Measurements from ENCODE around the gene ZNF407. TPM values are rescaled to one million over a fixed set of nuclear protein-coding genes. Genes with fewer than 3 reads are reported as not detected.

Gene ZNF407
- polyA plus RNA-seq, 3 donors from 2014 or later, result 1.5 to 4.7 (median 1.5) TPM

GRCh38 chr18:75003764-75004690 is 406.4 kb downstream of the ZNF407 start:
- H3K27ac Mint-ChIP-seq, result no peak overlapping the region
- peaks cover 0 to 14% (median 7%) of the 10 kb centered on the region in 3 donors for H3K36me3 Mint-ChIP-seq
- peaks cover 2 to 7% of the 10 kb centered on the region in 2 donors for H3K4me1 Mint-ChIP-seq
- H3K4me3 Mint-ChIP-seq, result no peak overlapping the region
- H3K27me3 Mint-ChIP-seq (ENCODE audit: low read depth in 3 of 3), result peaks cover 0 to 3% (median 2%) of the 10 kb centered on the region in 3 donors
- no peak for DNase-seq
- H3K9me3 Mint-ChIP-seq, result no peaks in the 10 kb centered on the region

GRCh38 chr18:75005626-75006025 is 408.0 kb downstream of the ZNF407 start:
- peaks cover 2 to 7% of the 10 kb centered on the region in 2 donors for H3K4me1 Mint-ChIP-seq

GRCh38 chr18:75008186-75008585 is 410.5 kb downstream of the ZNF407 start:
- DNase-seq, result no peak
- Mint-ChIP-seq H3K27ac (no peak overlapping the region), H3K9me3 (no peaks in the 10 kb centered on the region), H3K27me3 (ENCODE audit: low read depth in 3 of 3) (peaks cover 0 to 3% (median 2%) of the 10 kb centered on the region in 3 donors), H3K4me1 (peaks cover 0 to 3% of the 10 kb centered on the region in 2 donors), H3K36me3 (peaks cover 0 to 19% (median 8%) of the 10 kb centered on the region in 3 donors), H3K4me3 (no peak overlapping the region)

More at GRCh38 chr18:75005626-75006025, 408.0 kb downstream of the ZNF407 start:
- Mint-ChIP-seq H3K36me3 (peaks cover 0 to 15% (median 10%) of the 10 kb centered on the region in 3 donors), H3K27ac (no peak overlapping the region), H3K27me3 (ENCODE audit: low read depth in 3 of 3) (peaks cover 0 to 3% (median 2%) of the 10 kb centered on the region in 3 donors), H3K4me3 (no peak overlapping the region), H3K9me3 (no peaks in the 10 kb centered on the region)
- DNase-seq, result no peak

GRCh38 chr18:75009296-75009695 is 411.6 kb downstream of the ZNF407 start:
- Mint-ChIP-seq H3K27ac (no peak overlapping the region), H3K4me1 (peaks cover 2 to 4% of the 10 kb centered on the region in 2 donors), H3K27me3 (ENCODE audit: low read depth in 3 of 3) (peaks cover 0 to 4% (median 2%) of the 10 kb centered on the region in 3 donors), H3K9me3 (no peaks in the 10 kb centered on the region), H3K4me3 (no peak overlapping the region), H3K36me3 (peaks cover 0 to 15% (median 3%) of the 10 kb centered on the region in 3 donors)
- no peak for DNase-seq

- peaks cover 8 to 10% of the 10 kb centered on the region in 2 donors for H3K4me1 Mint-ChIP-seq
- peak overlapping the region in 1 of 6 donors; percentile 1 for H3K27ac Mint-ChIP-seq
- H3K9me3 Mint-ChIP-seq, result no peaks in the 10 kb centered on the region
- peaks cover 0 to 15% (median 3%) of the 10 kb centered on the region in 3 donors for H3K36me3 Mint-ChIP-seq
- no peak overlapping the region for H3K4me3 Mint-ChIP-seq
- no peak for DNase-seq
- peaks cover 0 to 6% (median 2%) of the 10 kb centered on the region in 3 donors for H3K27me3 Mint-ChIP-seq (ENCODE audit: low read depth in 3 of 3)
Observed at GRCh38 chr18:75009878-75010277, 412.2 kb downstream of the ZNF407 start.

- peaks cover 12 to 14% of the 10 kb centered on the region in 2 donors for H3K4me1 Mint-ChIP-seq
- H3K9me3 Mint-ChIP-seq, result no peaks in the 10 kb centered on the region
- no peak overlapping the region for H3K4me3 Mint-ChIP-seq
- peaks cover 0 to 15% (median 3%) of the 10 kb centered on the region in 3 donors for H3K36me3 Mint-ChIP-seq
- peak overlapping the region in 1 of 6 donors; percentile 1 for H3K27ac Mint-ChIP-seq
- DNase-seq, result no peak
- peaks cover 2 to 10% (median 2%) of the 10 kb centered on the region in 3 donors for H3K27me3 Mint-ChIP-seq (ENCODE audit: low read depth in 3 of 3)
Observed at GRCh38 chr18:75010278-75010677, 412.6 kb downstream of the ZNF407 start.

- Mint-ChIP-seq H3K27ac (peak overlapping the region in 1 of 6 donors; percentile 19), H3K36me3 (peaks cover 0 to 15% (median 3%) of the 10 kb centered on the region in 3 donors), H3K27me3 (ENCODE audit: low read depth in 3 of 3) (peaks cover 2 to 11% (median 2%) of the 10 kb centered on the region in 3 donors), H3K4me3 (no peak overlapping the region), H3K9me3 (no peaks in the 10 kb centered on the region), H3K4me1 (peaks cover 12 to 18% of the 10 kb centered on the region in 2 donors)
- DNase-seq, result no peak
Observed at GRCh38 chr18:75010689-75011088, 413.0 kb downstream of the ZNF407 start.

DNA sequence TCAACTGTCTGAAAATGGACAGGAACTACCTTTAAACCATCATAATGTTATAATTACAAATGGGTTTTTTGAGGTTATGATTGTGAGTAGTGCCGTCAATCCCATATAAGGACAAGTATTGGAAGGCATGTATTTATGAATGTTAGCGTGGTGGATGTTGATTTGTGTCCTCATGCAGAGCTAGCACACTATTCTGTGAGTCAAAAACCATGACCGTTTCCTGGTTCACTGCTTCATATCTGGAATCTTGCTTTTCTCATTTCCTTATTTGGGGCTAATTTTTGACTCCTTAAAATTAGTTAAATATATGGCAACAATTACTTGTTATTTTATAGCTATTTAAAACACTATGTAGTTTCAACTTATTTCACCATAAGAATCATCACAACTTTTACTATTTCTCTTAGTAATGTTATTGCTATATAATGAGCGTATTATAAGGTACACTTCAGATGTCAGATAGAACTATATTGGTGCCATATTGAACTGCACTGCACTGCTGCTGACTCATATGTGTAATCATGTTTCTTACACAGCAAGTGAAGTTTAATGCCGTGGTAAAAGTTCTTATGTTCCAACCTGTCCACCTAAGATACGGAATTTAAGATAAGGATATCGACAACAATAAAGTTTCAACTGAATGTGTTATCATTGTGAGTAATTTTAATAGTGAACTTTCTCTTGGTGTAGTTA is 418.5 kb downstream of the ZNF407 start:
- Mint-ChIP-seq H3K27me3 (ENCODE audit: low read depth in 3 of 3) (peaks cover 8 to 15% (median 13%) of the 10 kb centered on the region in 3 donors), H3K27ac (no peak overlapping the region), H3K36me3 (peaks cover 0 to 4% (median 0%) of the 10 kb centered on the region in 3 donors), H3K4me1 (peaks cover 12 to 22% of the 10 kb centered on the region in 2 donors), H3K9me3 (peaks cover 0 to 2% (median 0%) of the 10 kb centered on the region in 6 donors), H3K4me3 (no peak overlapping the region)
- no peak for DNase-seq

DNA sequence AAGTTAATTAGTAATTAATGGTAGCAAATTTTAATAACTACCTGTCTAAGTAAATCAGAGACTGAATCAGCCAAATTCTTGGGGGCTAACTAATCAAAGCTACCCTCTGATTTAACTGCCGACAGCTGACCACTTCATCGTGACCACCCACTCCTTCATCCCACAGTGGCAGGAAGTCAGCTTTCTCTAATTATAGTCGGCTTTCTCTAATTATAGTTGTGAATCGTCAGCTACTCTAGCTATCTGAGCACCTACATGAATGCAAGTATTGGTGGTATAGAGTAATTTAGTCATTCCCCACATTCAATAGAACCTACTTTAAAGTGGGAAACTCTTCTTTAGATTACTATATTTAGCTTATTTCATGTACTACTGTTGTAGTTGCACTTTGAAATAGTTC is 425.8 kb downstream of the ZNF407 start:
- no peak overlapping the region for H3K27ac Mint-ChIP-seq
- H3K27me3 Mint-ChIP-seq (ENCODE audit: low read depth in 3 of 3), result peaks cover 0 to 2% (median 2%) of the 10 kb centered on the region in 3 donors
- H3K9me3 Mint-ChIP-seq, result peaks cover 0 to 4% (median 0%) of the 10 kb centered on the region in 6 donors
- H3K4me3 Mint-ChIP-seq, result no peak overlapping the region
- peaks cover 0 to 9% (median 0%) of the 10 kb centered on the region in 3 donors for H3K36me3 Mint-ChIP-seq
- H3K4me1 Mint-ChIP-seq, result peaks cover 33 to 44% of the 10 kb centered on the region in 2 donors
- no peak for DNase-seq

GRCh38 chr18:75024871-75025270 is 427.2 kb downstream of the ZNF407 start:
- DNase-seq, result no peak
- H3K36me3 Mint-ChIP-seq, result peaks cover 0 to 9% (median 0%) of the 10 kb centered on the region in 3 donors
- no peak overlapping the region for H3K4me3 Mint-ChIP-seq
- H3K9me3 Mint-ChIP-seq, result peaks cover 0 to 2% (median 0%) of the 10 kb centered on the region in 6 donors
- peaks cover 42 to 55% of the 10 kb centered on the region in 2 donors for H3K4me1 Mint-ChIP-seq
- no peak overlapping the region for H3K27ac Mint-ChIP-seq
- H3K27me3 Mint-ChIP-seq (ENCODE audit: low read depth in 3 of 3), result peaks cover 0 to 2% (median 2%) of the 10 kb centered on the region in 3 donors

GRCh38 chr18:75025573-75025972 is 427.9 kb downstream of the ZNF407 start:
- H3K27me3 Mint-ChIP-seq (ENCODE audit: low read depth in 3 of 3), result peaks cover 0 to 2% (median 2%) of the 10 kb centered on the region in 3 donors
- H3K27ac Mint-ChIP-seq, result peak overlapping the region in 3 of 6 donors; percentile 6 to 34 (median 13)
- H3K36me3 Mint-ChIP-seq, result peaks cover 0 to 9% (median 0%) of the 10 kb centered on the region in 3 donors
- DNase-seq, result no peak
- peaks cover 0 to 2% (median 0%) of the 10 kb centered on the region in 6 donors for H3K9me3 Mint-ChIP-seq
- H3K4me3 Mint-ChIP-seq, result peak overlapping the region; percentile 1 to 56 (median 44)
- H3K4me1 Mint-ChIP-seq, result peaks cover 48 to 62% of the 10 kb centered on the region in 2 donors

GRCh38 chr18:75029481-75029880 is 431.8 kb downstream of the ZNF407 start:
- Mint-ChIP-seq H3K4me1 (peaks cover 49 to 54% of the 10 kb centered on the region in 2 donors), H3K27ac (peak overlapping the region; percentile 48 to 66 (median 54)), H3K9me3 (peaks cover 0 to 2% (median 0%) of the 10 kb centered on the region in 6 donors), H3K36me3 (no peaks in the 10 kb centered on the region), H3K4me3 (peak overlapping the region; percentile 27 to 69 (median 46)), H3K27me3 (ENCODE audit: low read depth in 3 of 3) (peaks cover 0 to 2% (median 0%) of the 10 kb centered on the region in 3 donors)
- peak; percentile 19 to 31 (median 30) for DNase-seq

GRCh38 chr18:75031717-75032317 is 434.1 kb downstream of the ZNF407 start:
- no peak overlapping the region for H3K27ac Mint-ChIP-seq
- no peaks in the 10 kb centered on the region for H3K36me3 Mint-ChIP-seq
- H3K27me3 Mint-ChIP-seq (ENCODE audit: low read depth in 3 of 3), result peaks cover 0 to 2% (median 0%) of the 10 kb centered on the region in 3 donors
- H3K9me3 Mint-ChIP-seq, result peaks cover 0 to 2% (median 0%) of the 10 kb centered on the region in 6 donors
- H3K4me1 Mint-ChIP-seq, result peaks cover 35 to 41% of the 10 kb centered on the region in 2 donors
- no peak overlapping the region for H3K4me3 Mint-ChIP-seq
- no peak for DNase-seq
